HEK293 (cell line): ENCODE results near the gene ADGRB3.

ENCODE experiments used
- GLI2 ChIP-seq: fragments of 450-650 bp; formaldehyde crosslinking; IDR thresholded peaks from 2 replicates; pipeline ENCODE4; 2017; ENCODE audit warnings: missing biosample characterization, missing genetic modification characterization, low read depth, borderline replicate concordance
- REPIN1 ChIP-seq: fragments of 450-650 bp; formaldehyde crosslinking; IDR thresholded peaks from 2 replicates; pipeline ENCODE4 v1.5.1; 2017; ENCODE audit warnings: missing biosample characterization, missing genetic modification characterization, low read depth
- ZNF350 ChIP-seq: fragments of 450-650 bp; formaldehyde crosslinking; IDR thresholded peaks from 2 replicates; pipeline ENCODE4 v1.5.0; 2017; ENCODE audit warnings: missing biosample characterization, mild to moderate bottlenecking, missing genetic modification characterization
- ZNF501 ChIP-seq: fragments of 450-650 bp; formaldehyde crosslinking; IDR thresholded peaks from 2 replicates; pipeline ENCODE4 v1.5.1; 2016; ENCODE audit warnings: missing biosample characterization, missing genetic modification characterization
- ZNF76 ChIP-seq: fragments of 450-650 bp; formaldehyde crosslinking; IDR thresholded peaks from 2 replicates; pipeline ENCODE4; 2016; ENCODE audit warnings: low read depth, missing biosample characterization, missing genetic modification characterization, borderline replicate concordance
- ZSCAN30 ChIP-seq: fragments of 450-650 bp; IDR thresholded peaks from 2 replicates; pipeline ENCODE4 v1.5.1; 2018; ENCODE audit warnings: missing biosample characterization, mild to moderate bottlenecking, missing genetic modification characterization, moderate library complexity
- TF ChIP-seq, protein P1 (sequence below): sonication (generic); formaldehyde crosslinking; IDR thresholded peaks from 2 replicates; pipeline ENCODE4 v1.8.1; 2022; ENCODE audit warnings: mild to moderate bottlenecking, moderate library complexity, missing genetic modification reagents
- TF ChIP-seq, protein P2 (sequence below): fragments of 450-650 bp; formaldehyde crosslinking; IDR thresholded peaks from 2 replicates; pipeline ENCODE4 v1.5.1; 2016; ENCODE audit warnings: missing biosample characterization, missing genetic modification characterization
- TF ChIP-seq, protein P3 (sequence below): fragments of 450-650 bp; formaldehyde crosslinking; IDR thresholded peaks from 2 replicates; pipeline ENCODE4 v1.5.1; 2016; ENCODE audit warnings: missing biosample characterization, missing genetic modification characterization
- TF ChIP-seq, protein P4 (sequence below): fragments of 450-650 bp; formaldehyde crosslinking; IDR thresholded peaks from 2 replicates; pipeline ENCODE4 v1.5.1; 2016; ENCODE audit warnings: missing biosample characterization, missing genetic modification characterization
- TF ChIP-seq, protein P5 (sequence below): fragments of 450-650 bp; formaldehyde crosslinking; IDR thresholded peaks from 2 replicates; pipeline ENCODE4 v1.5.1; 2016; ENCODE audit warnings: missing biosample characterization, missing genetic modification characterization
- TF ChIP-seq, protein P6 (sequence below): fragments of 450-650 bp; formaldehyde crosslinking; IDR thresholded peaks from 2 replicates; pipeline ENCODE4 v1.5.1; 2016; ENCODE audit warnings: missing biosample characterization, missing genetic modification characterization, borderline replicate concordance

DNA sequence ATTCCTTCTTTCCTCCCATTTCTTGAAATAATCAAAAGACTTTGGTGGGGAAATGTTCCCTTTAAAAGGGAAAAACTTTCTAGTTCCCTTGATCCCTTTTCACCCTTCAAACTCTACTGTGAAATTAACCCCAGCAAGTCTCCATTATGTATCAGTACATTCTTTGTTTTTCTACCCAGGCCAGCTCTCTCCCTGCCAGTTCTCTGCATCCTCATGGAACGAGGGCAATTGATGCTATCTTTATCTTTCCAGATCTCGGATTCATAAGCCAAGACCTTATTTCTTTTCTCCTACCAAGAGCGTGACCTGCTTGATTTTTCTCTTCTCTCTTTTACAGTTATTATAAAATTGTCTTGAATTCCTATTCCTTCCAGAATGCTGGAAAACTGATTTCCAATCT, 75.8 kb downstream of the ADGRB3 start:
- TF ChIP-seq, protein P1, sequence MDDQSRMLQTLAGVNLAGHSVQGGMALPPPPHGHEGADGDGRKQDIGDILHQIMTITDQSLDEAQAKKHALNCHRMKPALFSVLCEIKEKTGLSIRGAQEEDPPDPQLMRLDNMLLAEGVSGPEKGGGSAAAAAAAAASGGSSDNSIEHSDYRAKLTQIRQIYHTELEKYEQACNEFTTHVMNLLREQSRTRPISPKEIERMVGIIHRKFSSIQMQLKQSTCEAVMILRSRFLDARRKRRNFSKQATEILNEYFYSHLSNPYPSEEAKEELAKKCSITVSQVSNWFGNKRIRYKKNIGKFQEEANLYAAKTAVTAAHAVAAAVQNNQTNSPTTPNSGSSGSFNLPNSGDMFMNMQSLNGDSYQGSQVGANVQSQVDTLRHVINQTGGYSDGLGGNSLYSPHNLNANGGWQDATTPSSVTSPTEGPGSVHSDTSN (CRISPR knock-in tag) = no peak
- TF ChIP-seq GLI2 (tag by site-specific recombination) (no peak), ZNF350 (tag by site-specific recombination) (no peak), ZSCAN30 (no peak), ZNF76 (tag by site-specific recombination) (no peak), REPIN1 (tag by site-specific recombination) (no peak), ZNF501 (tag by site-specific recombination) (no peak)
- TF ChIP-seq, protein P2, sequence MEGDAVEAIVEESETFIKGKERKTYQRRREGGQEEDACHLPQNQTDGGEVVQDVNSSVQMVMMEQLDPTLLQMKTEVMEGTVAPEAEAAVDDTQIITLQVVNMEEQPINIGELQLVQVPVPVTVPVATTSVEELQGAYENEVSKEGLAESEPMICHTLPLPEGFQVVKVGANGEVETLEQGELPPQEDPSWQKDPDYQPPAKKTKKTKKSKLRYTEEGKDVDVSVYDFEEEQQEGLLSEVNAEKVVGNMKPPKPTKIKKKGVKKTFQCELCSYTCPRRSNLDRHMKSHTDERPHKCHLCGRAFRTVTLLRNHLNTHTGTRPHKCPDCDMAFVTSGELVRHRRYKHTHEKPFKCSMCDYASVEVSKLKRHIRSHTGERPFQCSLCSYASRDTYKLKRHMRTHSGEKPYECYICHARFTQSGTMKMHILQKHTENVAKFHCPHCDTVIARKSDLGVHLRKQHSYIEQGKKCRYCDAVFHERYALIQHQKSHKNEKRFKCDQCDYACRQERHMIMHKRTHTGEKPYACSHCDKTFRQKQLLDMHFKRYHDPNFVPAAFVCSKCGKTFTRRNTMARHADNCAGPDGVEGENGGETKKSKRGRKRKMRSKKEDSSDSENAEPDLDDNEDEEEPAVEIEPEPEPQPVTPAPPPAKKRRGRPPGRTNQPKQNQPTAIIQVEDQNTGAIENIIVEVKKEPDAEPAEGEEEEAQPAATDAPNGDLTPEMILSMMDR (tag by site-specific recombination) = no peak
- TF ChIP-seq, protein P3, sequence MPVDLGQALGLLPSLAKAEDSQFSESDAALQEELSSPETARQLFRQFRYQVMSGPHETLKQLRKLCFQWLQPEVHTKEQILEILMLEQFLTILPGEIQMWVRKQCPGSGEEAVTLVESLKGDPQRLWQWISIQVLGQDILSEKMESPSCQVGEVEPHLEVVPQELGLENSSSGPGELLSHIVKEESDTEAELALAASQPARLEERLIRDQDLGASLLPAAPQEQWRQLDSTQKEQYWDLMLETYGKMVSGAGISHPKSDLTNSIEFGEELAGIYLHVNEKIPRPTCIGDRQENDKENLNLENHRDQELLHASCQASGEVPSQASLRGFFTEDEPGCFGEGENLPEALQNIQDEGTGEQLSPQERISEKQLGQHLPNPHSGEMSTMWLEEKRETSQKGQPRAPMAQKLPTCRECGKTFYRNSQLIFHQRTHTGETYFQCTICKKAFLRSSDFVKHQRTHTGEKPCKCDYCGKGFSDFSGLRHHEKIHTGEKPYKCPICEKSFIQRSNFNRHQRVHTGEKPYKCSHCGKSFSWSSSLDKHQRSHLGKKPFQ (tag by site-specific recombination) = no peak
- TF ChIP-seq, protein P4, sequence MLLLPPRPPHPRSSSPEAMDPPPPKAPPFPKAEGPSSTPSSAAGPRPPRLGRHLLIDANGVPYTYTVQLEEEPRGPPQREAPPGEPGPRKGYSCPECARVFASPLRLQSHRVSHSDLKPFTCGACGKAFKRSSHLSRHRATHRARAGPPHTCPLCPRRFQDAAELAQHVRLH (tag by site-specific recombination) = no peak
- TF ChIP-seq, protein P5, sequence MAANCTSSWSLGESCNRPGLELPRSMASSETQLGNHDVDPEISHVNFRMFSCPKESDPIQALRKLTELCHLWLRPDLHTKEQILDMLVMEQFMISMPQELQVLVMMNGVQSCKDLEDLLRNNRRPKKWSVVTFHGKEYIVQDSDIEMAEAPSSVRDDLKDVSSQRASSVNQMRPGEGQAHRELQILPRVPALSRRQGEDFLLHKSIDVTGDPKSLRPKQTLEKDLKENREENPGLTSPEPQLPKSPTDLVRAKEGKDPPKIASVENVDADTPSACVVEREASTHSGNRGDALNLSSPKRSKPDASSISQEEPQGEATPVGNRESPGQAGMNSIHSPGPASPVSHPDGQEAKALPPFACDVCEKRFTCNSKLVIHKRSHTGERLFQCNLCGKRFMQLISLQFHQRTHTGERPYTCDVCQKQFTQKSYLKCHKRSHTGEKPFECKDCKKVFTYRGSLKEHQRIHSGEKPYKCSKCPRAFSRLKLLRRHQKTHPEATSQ = no peak
- TF ChIP-seq, protein P6, sequence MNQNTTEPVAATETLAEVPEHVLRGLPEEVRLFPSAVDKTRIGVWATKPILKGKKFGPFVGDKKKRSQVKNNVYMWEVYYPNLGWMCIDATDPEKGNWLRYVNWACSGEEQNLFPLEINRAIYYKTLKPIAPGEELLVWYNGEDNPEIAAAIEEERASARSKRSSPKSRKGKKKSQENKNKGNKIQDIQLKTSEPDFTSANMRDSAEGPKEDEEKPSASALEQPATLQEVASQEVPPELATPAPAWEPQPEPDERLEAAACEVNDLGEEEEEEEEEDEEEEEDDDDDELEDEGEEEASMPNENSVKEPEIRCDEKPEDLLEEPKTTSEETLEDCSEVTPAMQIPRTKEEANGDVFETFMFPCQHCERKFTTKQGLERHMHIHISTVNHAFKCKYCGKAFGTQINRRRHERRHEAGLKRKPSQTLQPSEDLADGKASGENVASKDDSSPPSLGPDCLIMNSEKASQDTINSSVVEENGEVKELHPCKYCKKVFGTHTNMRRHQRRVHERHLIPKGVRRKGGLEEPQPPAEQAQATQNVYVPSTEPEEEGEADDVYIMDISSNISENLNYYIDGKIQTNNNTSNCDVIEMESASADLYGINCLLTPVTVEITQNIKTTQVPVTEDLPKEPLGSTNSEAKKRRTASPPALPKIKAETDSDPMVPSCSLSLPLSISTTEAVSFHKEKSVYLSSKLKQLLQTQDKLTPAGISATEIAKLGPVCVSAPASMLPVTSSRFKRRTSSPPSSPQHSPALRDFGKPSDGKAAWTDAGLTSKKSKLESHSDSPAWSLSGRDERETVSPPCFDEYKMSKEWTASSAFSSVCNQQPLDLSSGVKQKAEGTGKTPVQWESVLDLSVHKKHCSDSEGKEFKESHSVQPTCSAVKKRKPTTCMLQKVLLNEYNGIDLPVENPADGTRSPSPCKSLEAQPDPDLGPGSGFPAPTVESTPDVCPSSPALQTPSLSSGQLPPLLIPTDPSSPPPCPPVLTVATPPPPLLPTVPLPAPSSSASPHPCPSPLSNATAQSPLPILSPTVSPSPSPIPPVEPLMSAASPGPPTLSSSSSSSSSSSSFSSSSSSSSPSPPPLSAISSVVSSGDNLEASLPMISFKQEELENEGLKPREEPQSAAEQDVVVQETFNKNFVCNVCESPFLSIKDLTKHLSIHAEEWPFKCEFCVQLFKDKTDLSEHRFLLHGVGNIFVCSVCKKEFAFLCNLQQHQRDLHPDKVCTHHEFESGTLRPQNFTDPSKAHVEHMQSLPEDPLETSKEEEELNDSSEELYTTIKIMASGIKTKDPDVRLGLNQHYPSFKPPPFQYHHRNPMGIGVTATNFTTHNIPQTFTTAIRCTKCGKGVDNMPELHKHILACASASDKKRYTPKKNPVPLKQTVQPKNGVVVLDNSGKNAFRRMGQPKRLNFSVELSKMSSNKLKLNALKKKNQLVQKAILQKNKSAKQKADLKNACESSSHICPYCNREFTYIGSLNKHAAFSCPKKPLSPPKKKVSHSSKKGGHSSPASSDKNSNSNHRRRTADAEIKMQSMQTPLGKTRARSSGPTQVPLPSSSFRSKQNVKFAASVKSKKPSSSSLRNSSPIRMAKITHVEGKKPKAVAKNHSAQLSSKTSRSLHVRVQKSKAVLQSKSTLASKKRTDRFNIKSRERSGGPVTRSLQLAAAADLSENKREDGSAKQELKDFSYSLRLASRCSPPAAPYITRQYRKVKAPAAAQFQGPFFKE (tag by site-specific recombination) = no peak
